LHCN-M2 (cell line): Measurements from ENCODE around the gene LRP1-AS. TPM values are rescaled to one million over a fixed set of nuclear protein-coding genes. Genes with fewer than 3 reads are reported as not detected.

ENCODE experiments used
- DNase-seq: peaks from one replicate; pipeline ENCODE4 v3.0.0-alpha.2; 2012; ENCODE audit warnings: low read depth
- total RNA-seq: library from RNA; depleted of rRNA; stranded (reverse); fragments of >200 nt; gene quantifications from 2 replicates; pipeline ENCODE4 v1.2.3, GENCODE V29; 2014

The LRP1-AS gene
- total RNA-seq, 1 experiment from 2014 or later: not detected

DNA sequence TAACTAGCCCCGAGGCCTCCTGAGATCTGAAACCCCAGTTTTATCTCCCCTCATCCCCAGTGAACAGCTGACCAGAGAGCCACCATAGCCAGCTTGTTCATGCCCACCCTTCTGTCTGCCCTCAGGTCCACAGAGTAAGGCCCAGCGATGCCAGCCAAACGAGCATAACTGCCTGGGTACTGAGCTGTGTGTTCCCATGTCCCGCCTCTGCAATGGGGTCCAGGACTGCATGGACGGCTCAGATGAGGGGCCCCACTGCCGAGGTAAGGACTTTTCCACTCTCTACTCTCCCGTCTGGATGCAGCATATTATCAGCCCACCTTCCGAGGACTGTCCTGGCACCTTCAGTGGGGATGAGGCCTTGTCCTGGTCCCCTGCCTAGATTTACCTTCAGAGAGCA is 6.2 kb downstream of the LRP1-AS start:
- DNase-seq: no peak

DNA sequence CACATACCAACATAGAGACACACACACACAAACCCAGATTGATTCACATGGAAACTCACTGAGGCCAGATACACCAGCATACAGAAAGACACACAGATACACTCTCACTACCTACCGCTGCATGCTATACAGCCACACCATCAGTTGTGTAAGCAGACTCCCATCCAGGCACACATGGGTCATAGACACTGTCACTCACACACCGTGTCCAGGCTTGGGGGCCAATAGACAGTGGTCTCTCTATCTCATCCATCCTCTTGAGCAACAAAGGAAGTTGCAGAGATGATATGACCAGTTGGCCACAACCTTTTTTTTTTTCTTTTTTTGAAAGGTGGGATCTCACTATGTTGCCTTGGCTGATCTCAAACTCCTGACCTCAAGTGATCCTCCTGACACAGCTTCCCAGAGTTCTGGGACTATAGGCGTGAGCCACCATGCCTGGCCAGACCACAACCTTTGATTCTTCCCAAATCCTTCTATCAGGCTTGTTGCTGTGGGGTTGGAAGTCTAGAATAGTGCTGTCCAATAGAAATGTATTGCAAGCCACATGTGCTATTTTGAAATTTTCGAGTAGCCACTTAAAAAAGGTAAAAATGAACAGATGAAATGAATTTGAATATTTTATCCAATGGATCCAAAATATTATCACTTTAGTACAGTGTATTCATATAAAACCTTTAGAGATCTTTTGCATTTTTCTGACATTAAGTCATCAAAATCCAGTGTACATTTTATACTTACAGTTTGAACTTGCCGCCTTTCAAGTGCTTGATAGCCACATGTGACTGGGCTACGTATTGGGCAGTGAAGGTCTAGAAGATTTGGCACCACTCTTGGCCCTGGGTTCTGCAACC is 7.4 kb downstream of the LRP1-AS start:
- DNase-seq: peak; percentile 66

DNA sequence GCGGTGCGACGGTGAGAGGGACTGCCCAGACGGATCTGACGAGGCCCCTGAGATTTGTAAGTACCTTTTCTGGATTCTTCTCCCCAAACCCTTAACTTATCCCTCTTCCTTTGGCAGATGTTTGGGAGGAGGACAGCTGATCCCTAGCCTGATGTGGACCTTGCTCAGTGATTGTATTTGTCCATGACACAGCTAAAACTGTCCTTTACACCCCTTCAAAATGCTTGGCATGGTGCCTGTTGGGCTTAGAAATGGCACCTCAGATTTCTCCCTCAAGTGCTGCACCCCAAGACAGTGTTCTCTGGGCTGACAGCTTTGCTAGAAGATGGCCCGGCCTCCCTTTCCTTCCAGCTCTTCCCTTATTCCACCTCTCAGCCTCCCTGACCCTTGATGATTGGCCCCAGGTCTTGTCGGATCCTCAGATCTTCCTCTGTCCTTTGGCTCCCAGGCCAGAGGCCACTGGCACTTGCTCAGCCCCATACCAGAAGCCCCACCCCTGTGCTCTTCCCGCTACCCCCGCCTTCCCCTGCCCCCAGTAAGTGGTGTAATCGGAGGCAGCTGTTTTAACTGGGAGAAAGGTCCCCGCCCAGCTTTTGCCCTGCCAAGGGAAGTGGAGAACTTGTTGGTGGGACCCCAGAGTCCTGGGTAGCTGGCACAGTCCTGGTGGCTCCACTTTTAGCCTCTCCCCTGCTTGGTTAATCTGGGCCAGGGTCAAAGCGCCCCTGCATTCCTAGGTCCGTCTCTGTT is 8.7 kb downstream of the LRP1-AS start:
- DNase-seq: peak; percentile 86

DNA sequence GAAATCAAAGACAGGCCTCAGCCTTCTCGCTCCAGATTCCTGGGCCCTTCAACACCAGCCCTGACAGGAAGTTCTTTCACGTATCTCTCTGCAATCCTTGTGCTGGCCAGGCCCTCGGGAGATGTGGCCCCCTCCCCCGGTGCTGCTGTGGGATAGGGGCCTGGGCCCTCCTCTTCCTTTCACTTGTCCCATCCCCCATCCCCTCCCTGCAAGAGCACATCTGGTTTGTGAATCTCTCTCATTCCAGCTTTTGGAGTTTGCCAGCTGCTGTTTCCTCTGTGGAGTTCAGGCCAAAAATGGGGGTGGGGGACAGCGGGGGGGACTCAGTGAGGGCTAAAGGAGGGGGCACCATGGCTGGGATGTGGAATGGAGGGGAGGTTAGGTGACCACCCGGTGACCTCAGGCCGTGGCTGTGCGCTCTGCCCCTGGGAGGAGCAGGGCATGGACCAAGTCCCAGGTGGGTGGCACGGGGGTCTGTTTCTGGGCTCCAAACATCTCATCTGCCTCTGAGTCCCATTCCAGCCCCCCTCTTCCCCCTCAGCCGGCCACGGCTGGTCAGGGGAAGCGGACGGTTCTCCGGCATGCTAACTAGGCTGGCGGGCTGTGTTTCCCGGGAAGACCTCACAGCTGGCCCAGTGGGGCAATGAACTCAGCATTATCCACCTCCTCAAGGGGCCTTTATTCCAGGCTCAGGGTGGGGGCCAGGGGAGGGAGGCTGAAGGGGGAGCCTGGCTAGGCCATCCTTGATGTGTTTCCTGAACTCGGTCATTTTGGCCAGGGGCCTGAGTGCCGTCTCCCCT is 11.7 kb downstream of the LRP1-AS start:
- peak; percentile 74 for DNase-seq

DNA sequence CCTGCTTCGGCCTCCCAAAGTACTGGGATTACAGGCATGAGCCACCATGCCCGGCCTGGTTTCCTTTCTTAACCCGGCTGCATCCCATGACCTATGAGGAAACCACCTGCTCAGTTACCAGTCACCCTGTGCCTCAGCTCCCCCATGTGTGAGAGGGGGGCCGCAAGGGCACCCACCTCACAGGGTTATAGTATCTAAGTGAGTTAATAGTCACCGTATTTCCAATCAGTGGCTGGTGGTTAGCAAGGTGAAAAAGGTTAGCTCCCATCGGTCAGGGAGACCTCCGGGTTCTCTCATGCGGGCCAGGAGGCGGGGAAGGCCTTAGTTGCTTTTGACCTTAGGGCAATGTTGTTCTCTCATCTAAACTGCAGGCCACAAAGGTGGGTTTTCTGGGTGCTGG is 12.5 kb downstream of the LRP1-AS start:
- DNase-seq: no peak

DNA sequence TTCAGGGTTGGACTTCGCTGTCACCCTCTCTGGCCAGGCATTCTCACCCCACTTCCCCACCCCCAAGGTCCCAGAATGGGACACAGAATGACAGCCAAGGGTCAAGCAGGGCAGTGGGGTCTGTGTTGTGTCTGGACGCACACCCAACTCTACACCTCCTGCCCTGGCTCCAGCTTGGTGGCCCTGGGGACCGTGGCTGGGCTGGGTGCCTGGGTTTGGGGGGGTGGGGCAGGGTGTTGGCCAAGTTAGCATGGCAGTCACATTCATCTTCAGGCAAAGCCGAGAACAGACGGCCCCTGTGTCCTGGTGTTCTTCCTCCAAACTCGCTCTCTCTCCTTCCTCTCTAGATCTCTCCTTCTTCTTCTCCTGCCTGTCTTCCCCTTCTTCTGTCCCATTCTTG is 13.5 kb downstream of the LRP1-AS start:
- DNase-seq: no peak

DNA sequence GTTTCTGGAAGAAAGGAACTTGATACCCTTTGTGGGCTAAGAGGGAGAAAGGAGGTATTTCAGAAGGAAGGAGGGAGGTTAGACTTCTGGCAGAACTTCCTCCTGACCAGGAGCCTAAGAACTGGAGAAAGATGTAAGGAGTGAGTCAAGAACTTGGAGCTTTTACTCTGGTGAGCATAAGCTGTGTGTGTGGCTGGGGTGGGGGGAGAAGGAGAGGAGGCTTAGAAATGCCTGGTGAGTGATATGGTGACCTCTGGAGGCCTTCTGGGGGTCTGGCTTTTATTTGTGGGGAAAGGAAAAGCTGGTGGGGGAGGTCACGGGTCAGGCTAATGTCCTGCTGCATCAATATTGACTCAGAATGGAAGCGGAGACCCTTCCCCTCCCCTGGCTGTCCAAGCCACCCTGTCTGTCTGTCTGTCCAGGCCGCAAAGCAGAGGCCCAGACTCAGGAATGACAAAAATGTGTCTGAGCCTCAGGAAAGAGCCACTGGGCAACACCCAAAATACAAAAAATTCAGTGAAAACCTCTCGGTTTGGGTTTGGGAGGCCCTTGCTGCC is 14.3 kb downstream of the LRP1-AS start:
- peak; percentile 82 for DNase-seq

DNA sequence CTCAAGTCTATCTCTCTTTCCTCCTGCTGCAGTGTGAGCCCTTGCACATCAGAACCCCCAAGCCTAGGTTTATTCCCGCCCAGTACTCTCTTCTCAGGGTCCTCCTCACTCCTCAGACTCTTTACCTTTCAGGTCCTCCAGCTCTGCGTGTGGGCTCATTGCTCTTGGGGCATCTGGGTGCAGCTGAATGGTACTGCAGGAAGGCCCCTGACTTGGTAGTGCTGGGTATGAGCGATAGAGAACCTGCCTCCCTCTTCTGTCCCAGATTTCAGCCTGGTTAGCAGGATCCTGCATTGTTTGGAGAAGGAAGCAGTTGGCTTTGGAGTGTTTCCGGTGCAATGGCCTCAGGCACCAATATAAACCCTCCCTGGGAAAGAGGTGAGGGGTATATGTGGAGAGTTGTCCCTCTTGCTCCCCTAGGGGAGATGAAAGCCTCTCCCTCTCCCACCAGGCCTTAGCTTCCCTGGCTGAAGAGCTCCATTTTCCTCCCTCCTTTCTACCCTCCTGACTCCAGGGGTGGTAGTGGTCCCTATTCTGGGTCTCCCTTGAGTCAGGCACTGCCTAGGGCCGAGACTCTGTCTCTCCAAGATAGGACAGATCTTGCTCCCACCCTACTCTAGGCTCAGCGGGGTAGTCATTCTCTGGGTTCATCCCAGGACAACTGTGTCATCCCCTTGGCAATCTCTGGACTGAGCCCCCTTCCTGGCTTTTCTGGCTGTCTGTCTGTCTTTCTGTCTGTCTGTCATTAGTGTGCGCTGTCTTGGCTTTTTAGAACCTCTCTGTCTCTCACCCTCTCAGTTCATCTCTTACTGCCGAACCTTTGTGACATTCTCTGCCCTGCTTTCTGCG is 15.3 kb downstream of the LRP1-AS start:
- DNase-seq: no peak

DNA sequence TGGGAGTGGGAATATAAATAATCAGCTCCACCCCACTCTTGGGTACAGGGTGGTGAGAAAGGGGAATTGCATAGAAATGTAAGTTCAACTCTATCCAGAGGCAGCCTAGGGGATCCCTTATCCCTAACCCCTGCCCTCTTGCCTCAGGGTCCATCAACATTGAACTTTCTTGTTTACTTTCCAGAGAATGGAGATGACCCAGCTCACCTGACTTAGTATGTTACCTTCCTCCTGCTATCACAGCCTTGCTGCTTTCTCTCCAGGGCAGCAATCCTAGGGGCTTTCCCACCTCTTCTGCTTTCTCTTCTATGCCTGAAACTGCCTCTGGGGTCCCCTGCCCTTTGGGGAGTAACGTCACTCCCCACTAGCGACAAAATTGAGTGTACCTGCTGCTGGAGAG is 16.5 kb downstream of the LRP1-AS start:
- DNase-seq: no peak

DNA sequence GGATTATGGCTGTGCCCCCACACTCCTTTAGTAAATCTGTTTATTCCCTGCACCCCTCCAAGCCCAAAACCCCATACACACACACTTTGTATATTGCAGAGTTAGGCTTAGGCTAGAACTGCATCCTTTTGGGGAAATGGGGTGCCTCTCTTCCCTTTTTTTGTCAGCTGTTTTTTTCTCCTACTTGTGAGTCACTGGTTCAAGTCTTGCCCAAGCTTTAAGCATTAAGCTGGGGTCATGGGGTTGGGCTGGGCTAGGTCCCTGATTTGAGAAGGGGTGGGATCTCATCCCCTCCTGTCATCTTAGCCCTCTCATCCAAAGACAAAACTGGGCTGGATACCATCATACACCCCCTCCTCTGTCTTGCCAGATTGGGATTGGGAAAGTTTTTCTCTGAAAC is 17.5 kb downstream of the LRP1-AS start:
- peak; percentile 70 for DNase-seq

DNA sequence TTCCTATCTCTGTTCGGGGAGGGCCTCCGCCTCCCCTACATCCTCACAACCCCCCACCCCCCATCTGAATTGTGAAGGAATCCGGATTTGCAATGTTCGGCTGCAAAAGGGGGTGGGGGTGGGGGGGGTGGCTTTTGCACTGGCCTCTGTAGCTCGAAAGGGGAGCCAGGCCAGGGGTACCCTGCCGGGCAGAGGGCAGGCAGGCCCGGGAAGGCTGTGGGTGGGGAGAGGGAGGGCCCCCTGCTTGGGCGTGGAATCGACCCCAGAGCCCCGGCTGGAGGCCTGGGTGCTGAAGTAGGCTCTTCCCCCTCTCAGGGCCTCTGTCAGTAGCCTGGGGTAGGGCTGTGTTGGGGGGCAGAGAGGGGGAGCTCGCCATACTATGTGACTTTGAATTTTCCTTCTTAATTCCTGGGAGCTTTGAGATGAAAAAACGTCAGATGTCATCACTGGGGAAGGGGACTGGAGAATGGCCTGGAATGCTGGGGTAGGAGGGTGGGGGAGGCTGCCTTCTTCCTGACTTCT is 18.0 kb downstream of the LRP1-AS start:
- no peak for DNase-seq

DNA sequence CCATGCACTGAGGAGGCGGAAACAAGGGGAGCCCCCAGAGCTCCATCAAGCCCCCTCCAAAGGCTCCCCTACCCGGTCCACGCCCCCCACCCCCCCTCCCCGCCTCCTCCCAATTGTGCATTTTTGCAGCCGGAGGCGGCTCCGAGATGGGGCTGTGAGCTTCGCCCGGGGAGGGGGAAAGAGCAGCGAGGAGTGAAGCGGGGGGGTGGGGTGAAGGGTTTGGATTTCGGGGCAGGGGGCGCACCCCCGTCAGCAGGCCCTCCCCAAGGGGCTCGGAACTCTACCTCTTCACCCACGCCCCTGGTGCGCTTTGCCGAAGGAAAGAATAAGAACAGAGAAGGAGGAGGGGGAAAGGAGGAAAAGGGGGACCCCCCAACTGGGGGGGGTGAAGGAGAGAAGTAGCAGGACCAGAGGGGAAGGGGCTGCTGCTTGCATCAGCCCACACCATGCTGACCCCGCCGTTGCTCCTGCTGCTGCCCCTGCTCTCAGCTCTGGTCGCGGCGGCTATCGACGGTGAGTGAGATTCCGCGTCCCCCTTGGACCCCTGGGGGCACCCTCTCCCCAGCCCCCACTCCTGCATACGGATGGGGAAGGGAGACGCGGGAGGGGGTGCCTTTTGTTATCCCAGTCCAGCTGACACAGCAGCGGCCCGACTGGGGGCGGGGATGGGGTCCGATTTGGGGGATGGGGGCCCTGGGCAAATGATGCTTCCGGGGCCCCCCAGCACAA is 18.7 kb downstream of the LRP1-AS start:
- no peak for DNase-seq

DNA sequence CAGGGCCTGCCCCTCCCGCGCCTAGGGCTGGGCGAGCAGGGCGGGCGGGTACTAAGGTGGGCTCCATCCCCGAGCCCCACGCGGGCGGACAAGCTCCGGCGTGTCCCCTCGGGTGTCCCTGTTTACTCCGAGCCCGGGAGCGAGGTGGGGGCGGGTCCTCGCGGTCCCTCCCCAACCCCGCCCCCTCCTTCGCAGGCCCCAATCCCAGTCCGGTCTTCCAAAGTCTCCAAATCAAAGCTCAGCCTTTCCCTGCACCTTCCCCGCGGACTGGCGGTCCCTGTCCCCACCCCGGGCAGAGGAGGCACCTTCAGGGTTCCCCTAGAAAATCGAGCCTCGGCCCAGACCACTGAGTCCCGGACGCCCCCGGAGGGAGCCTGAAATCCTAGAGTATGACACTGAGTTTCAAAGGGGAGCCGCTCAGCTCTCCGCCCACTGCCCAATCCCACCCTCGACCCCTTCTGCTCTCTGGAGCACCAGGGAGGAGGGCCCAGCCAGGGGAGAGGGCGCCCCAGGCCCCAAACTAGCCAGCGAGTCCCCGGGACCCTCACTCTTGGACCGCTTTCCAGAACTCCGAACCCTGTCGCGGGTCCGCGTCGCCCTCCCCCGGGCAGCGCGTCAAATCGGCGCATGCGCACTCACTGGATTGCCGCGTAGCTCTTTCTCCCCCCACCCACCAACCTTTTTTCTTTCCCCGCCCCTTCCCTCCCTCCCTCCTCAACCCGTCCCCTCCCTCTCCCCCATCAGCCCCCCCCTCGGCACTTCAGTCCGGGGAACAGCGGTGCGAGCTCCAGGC is 19.5 kb downstream of the LRP1-AS start, which contains the start of gene LRP1:
Gene LRP1 (plus strand): TSS at position 758 of the 793 bp plus-strand sequence. CDS start 482 bp downstream, outside the sequence.
- peak; percentile 78 for DNase-seq

DNA sequence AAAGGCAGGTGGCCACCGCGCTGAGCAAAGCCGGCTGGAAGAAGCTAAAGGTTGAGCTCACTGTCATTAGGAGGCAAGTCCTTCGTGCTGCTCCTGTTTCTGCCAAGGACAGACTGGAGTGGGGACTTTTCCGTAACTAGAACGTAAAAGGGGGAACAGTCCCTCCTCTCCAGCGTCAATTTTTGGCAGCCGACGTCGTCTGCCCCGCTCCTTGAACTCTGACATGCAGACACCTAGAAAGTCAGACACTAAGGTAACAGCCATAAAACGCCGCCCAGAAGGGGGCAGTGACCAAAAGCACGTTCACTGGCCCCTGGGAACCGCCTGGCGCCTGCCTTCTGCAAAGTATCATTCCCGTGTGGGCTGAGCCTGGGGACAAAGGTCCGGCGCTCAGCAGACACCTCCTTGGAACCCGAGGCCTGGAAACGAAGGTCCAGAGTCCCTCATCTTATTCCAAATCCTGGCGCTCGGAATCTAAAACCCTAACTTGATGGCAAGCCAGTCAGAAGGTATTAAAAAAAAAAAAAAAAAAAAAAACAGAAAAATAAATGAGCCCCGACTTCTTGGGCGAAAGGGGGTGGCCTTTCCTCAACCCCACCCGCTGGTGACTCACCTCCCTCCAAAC is 20.2 kb downstream of the LRP1-AS start:
- DNase-seq: no peak

DNA sequence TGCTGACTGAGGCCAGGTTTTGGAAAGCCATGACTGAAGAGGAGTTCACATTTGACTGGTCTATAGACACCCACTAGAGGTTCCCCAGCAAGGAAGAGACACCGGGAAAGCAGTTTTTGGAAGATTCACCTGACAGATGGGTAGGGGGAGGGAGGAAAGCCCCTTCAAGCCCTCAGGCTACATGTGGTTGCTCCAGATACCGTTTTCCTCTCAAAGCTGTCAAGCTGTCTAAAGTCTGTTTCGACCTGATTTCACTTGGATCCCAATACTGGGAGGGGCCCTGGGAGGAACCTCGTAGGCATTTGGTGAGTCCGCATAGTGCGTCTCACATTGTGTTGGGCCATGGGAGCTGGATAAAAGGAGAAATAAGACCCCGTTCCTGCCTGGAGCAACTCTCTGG is 20.9 kb downstream of the LRP1-AS start:
- no peak for DNase-seq

DNA sequence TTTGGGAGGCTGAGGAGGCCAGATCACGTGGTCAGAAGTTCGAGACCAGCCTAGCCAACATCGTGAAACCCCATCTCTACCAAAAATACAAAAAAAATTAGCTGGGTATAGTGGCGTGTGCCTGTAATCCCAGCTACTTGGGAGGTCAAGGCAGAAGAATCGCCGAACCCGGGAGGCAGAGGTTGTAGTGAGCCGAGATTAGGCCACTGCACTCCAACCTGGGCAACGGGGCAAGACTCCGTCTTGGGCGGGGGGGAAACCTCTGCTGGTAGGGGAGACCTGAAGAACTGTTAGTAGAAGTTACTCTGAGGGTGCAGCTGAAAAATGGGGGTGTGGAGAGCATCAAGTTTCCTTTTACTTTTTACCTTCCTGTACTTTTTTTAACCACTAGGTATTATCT is 21.4 kb downstream of the LRP1-AS start:
- DNase-seq: no peak

DNA sequence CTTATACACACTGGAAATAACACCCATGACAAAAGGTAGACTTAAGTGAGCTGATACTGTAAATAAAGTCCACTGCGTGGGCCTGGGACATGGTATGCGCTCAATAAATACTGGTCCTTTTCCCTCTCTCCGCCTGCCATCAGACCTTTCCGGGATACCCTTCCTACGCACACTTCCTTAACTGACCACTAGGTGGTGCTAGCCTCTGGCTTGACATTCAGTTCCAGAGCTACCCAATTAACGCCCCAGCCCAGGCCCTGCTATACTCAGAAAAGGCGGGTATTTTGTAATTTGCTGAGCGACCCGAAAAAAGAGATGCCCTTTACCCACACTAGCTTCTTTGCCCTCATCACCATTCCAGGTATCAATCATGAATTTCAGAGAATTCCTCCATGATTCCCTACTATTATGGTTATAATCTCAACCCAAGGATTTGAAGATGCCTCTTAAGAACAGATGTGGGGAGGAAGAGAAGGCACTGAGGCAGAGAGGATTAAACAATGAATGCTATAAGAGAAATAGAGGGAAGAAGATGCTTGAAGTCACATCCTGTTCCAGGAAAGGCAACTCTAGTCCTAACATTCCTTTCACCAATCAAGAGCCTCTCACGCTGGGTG is 23.1 kb downstream of the LRP1-AS start:
- peak; percentile 72 for DNase-seq

DNA sequence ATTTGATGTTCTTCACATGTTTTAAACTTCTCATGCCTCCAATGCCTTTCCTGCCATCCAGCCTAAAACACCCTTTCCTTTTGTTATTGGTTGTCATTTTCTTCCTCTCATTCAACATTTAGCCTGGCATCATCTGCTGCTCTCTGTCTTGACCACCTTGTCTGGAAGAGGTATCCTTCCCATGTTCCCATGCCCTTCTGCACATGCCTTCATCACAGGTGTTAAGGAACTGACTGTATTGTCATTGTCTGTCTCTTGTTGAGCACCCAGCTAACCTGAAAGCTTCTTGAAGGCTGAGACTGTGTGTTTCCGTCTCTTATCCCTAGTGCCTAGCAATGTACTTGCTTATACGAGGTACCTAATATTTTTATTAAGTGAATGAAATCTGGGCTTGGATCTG is 23.6 kb downstream of the LRP1-AS start:
- DNase-seq: no peak
